ENCODE data around the gene ILK.

- no peak for TF ChIP-seq CTCF (IDR thresholded peaks at IDR 0.05; ENCODE audit: extremely low read depth in 1 of 2, insufficient read depth in 1 of 2, low read depth in 1 of 2, low read length in 2 of 2)
- no peak for TF ChIP-seq JUN (IDR thresholded peaks at IDR 0.05; ENCODE audit: borderline replicate concordance, insufficient read depth, insufficient read length, low read depth)
- TF ChIP-seq MAX (IDR thresholded peaks at IDR 0.05; ENCODE audit: insufficient read depth, insufficient read length): no peak
- no peak for TF ChIP-seq POLR2AphosphoS5 (IDR thresholded peaks at IDR 0.05; ENCODE audit: insufficient read depth, low read depth, low read length)
- TF ChIP-seq EZH2 (IDR thresholded peaks at IDR 0.05; ENCODE audit: borderline replicate concordance, low read depth, low read length, severe bottlenecking): no peak
- no peak for TF ChIP-seq POLR2A (IDR thresholded peaks at IDR 0.05; ENCODE audit: low read depth, low read length)
These were observed 33.9 kb upstream of the ILK start for GRCh38 chr11:6569706-6570105.

Measured in endothelial cell of umbilical vein (primary cell).